KMS-11 (cell line): ENCODE data around the gene USP49.

Experiments
- H2AFZ ChIP-seq: fragments of 200-600 bp; sonication (generic); 2 replicates; pipeline ENCODE4 v1.6.1; 2016; ENCODE audit warnings: antibody characterized with exemption, mixed run types, low read depth
- H3K27ac ChIP-seq: fragments of 200-600 bp; sonication (generic); 2 replicates; pipeline ENCODE4 v1.6.1; 2016; ENCODE audit warnings: mild to moderate bottlenecking, mixed run types
- H3K27me3 ChIP-seq: fragments of 200-600 bp; sonication (generic); 2 replicates; pipeline ENCODE4 v1.6.1; 2017; ENCODE audit warnings: mild to moderate bottlenecking, low read depth, mixed run types, moderate library complexity; ENCODE audit not compliant: insufficient read depth
- H3K36me3 ChIP-seq: fragments of 200-600 bp; sonication (generic); 2 replicates; pipeline ENCODE4 v1.6.1; 2017; ENCODE audit warnings: mild to moderate bottlenecking, mixed run types; ENCODE audit not compliant: insufficient read depth
- H3K4me1 ChIP-seq: fragments of 200-600 bp; sonication (generic); 2 replicates; pipeline ENCODE4 v1.6.1; 2016; ENCODE audit warnings: mild to moderate bottlenecking, low read depth, mixed run types; ENCODE audit not compliant: poor library complexity, severe bottlenecking
- H3K4me2 ChIP-seq: fragments of 200-600 bp; sonication (generic); 2 replicates; pipeline ENCODE4 v1.7.0; 2016; ENCODE audit warnings: mild to moderate bottlenecking, mixed run types
- H3K4me3 ChIP-seq: fragments of 200-600 bp; sonication (generic); IDR thresholded peaks from 2 replicates; pipeline ENCODE4 v1.6.1; 2017; ENCODE audit warnings: low read depth, low read length, mixed read lengths; ENCODE audit not compliant: insufficient read depth
- H3K79me2 ChIP-seq: fragments of 200-600 bp; sonication (generic); 2 replicates; pipeline ENCODE4 v1.6.1; 2016; ENCODE audit warnings: low read depth, mixed run types; ENCODE audit not compliant: insufficient read depth
- H3K9ac ChIP-seq: fragments of 200-600 bp; sonication (generic); 2 replicates; pipeline ENCODE4 v1.6.1; 2016; ENCODE audit warnings: mild to moderate bottlenecking, mixed run types
- H4K20me1 ChIP-seq: fragments of 200-600 bp; sonication (generic); 2 replicates; pipeline ENCODE4 v1.6.1; 2016; ENCODE audit warnings: mild to moderate bottlenecking, mixed run types; ENCODE audit not compliant: insufficient read depth
- CTCF ChIP-seq: fragments of 200-600 bp; sonication (generic); conservative IDR thresholded peaks from 2 replicates; pipeline ENCODE4 v1.6.1; 2017; ENCODE audit warnings: low read depth, mild to moderate bottlenecking, antibody characterized with exemption, low read length, moderate library complexity, mixed read lengths

The USP49 gene

GRCh38 chr6:41790045-41790444, 105.1 kb downstream of the USP49 start:
- H3K79me2 ChIP-seq, result peaks cover 21% of the 10 kb centered on the region
- TF ChIP-seq CTCF, result no peak
- no peak overlapping the region for H3K4me2 ChIP-seq
- peaks cover 4% of the 10 kb centered on the region; the same call in 1 of the 2 replicates for H3K27me3 ChIP-seq
- H3K9ac ChIP-seq, result no peak overlapping the region
- H3K36me3 ChIP-seq, result no peaks in the 10 kb centered on the region
- no peak overlapping the region for H3K4me3 ChIP-seq
- H3K4me1 ChIP-seq, result peaks cover 14% of the 10 kb centered on the region
- H3K27ac ChIP-seq, result no peak overlapping the region
- no peak overlapping the region for H2AFZ ChIP-seq
- no peaks in the 10 kb centered on the region for H4K20me1 ChIP-seq

GRCh38 chr6:41789390-41789724, 105.8 kb downstream of the USP49 start:
- H3K27ac ChIP-seq, result no peak overlapping the region
- no peak overlapping the region for H3K4me3 ChIP-seq
- no peaks in the 10 kb centered on the region for H3K36me3 ChIP-seq
- no peaks in the 10 kb centered on the region for H4K20me1 ChIP-seq
- peaks cover 21% of the 10 kb centered on the region for H3K79me2 ChIP-seq
- no peak overlapping the region for H3K4me2 ChIP-seq
- peaks cover 14% of the 10 kb centered on the region for H3K4me1 ChIP-seq
- no peak overlapping the region for H3K9ac ChIP-seq
- no peak for TF ChIP-seq CTCF
- no peak overlapping the region for H2AFZ ChIP-seq
- H3K27me3 ChIP-seq, result peaks cover 9% of the 10 kb centered on the region; the same call in 1 of the 2 replicates

- Histone ChIP-seq H2AFZ (peak within 1 kb of the TSS; percentile 89), H3K4me3 (no peak within 1 kb of the TSS)
These were observed 107.8 kb downstream of the USP49 start, which contains the start of gene TOMM6 for GRCh38 chr6:41787219-41787917. TOMM6 (plus strand) TSS chr6:41787694; CDS start chr6:41787698, 4 bp downstream.

GRCh38 chr6:41786451-41787218, 108.5 kb downstream of the USP49 start:
- peak overlapping the region; percentile 93 for H3K9ac ChIP-seq
- H3K4me2 ChIP-seq, result peak overlapping the region; percentile 89
- TF ChIP-seq CTCF, result peak; percentile 36; the same call in 1 of the 2 replicates
- no peaks in the 10 kb centered on the region for H3K36me3 ChIP-seq
- H3K27me3 ChIP-seq, result peaks cover 23% of the 10 kb centered on the region
- H2AFZ ChIP-seq, result peak overlapping the region; percentile 89
- H3K79me2 ChIP-seq, result peaks cover 21% of the 10 kb centered on the region
- peak overlapping the region; percentile 88 for H3K27ac ChIP-seq
- no peaks in the 10 kb centered on the region for H4K20me1 ChIP-seq
- no peak overlapping the region for H3K4me3 ChIP-seq
- H3K4me1 ChIP-seq, result peaks cover 14% of the 10 kb centered on the region

More at GRCh38 chr6:41787219-41787917, 107.8 kb downstream of the USP49 start, which contains the start of gene TOMM6:
- H4K20me1 ChIP-seq, result no peaks in the 10 kb centered on the region
- peaks cover 21% of the 10 kb centered on the region for H3K79me2 ChIP-seq
- peak within 1 kb of the TSS; percentile 89 for H3K4me2 ChIP-seq
- H3K4me1 ChIP-seq, result peaks cover 14% of the 10 kb centered on the region
- no peaks in the 10 kb centered on the region for H3K36me3 ChIP-seq
- H3K9ac ChIP-seq, result peak within 1 kb of the TSS; percentile 93
- peak within 1 kb of the TSS; percentile 88 for H3K27ac ChIP-seq
- peak; percentile 85 for TF ChIP-seq CTCF
- peaks cover 21% of the 10 kb centered on the region for H3K27me3 ChIP-seq
